DMS114 treated with DMSO at 0.1 percent for 48 hours (cell line): Measurements from ENCODE around the gene WFDC6.
"Not testable (repeated sequence)": the region's sequence is repeated elsewhere in the genome, so short reads cannot be mapped to it uniquely, and the experiment has no call there.

Experiments used
- DNase-seq: peaks from one replicate; lab custom pipeline; 2025; ENCODE audit not compliant: unreplicated experiment; lab: John Stamatoyannopoulos, UW

WFDC6 gene

DNA sequence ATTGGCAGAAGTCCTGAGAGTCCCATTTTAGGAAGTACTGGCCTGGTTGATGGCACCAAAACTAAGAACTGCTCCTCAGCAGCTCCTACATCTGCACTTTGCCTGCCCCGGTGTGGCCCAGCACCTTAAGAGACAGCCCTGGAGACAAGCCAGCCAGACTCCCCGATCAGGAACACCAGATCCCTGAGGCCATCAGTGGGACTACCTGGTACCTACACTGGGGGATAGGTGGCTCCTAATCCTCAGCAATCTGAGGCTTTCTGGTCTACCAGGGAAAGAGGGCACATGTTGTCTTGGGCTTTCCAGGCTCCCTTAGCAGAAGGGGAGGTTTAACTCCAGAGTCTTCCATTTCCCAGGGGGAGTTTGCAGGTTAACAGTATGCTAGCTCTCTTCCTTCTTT lies at the start of gene WFDC6:
WFDC6 (minus strand) TSS at position 101 of the 400 bp plus-strand sequence; CDS start at position 26, 75 bp downstream.
- DNase-seq: no peak

- no peak for DNase-seq
Observed at GRCh38 chr20:45588800-45589199, 49.5 kb upstream of the WFDC6 start.

GRCh38 chr20:45585986-45586385 lies 46.7 kb upstream of the WFDC6 start:
- DNase-seq: not testable (repeated sequence)

GRCh38 chr20:45584294-45584693 lies 45.0 kb upstream of the WFDC6 start:
- not testable (repeated sequence) for DNase-seq

DNA sequence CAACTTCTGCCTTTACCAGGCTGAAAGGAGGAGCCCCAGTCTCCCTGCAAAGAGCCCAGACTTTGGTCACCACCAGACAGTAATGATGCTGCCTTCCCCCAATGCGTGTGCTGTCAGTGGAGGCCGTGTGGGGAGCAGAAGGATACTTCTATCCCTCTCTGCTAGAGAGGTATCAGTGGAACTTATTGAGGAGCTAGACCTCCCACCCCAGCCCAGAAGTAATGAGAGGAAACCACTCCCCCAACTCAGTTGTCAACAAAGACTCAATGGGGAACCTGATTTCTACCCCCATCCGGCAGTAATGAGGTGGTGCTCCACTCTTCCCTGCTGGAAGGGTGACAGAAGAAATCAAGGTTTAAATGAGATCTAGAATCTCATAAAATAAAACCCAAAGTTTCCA lies 44.2 kb upstream of the WFDC6 start:
- DNase-seq: no peak

GRCh38 chr20:45581702-45582101 lies 42.4 kb upstream of the WFDC6 start:
- DNase-seq: no peak

- DNase-seq: no peak
Observed at GRCh38 chr20:45579184-45579583, 39.9 kb upstream of the WFDC6 start, which contains the start of gene WFDC8. WFDC8 (minus strand) TSS chr20:45579284; CDS start chr20:45579247, 37 bp downstream.

GRCh38 chr20:45578231-45578630 lies 38.9 kb upstream of the WFDC6 start:
- no peak for DNase-seq

DNA sequence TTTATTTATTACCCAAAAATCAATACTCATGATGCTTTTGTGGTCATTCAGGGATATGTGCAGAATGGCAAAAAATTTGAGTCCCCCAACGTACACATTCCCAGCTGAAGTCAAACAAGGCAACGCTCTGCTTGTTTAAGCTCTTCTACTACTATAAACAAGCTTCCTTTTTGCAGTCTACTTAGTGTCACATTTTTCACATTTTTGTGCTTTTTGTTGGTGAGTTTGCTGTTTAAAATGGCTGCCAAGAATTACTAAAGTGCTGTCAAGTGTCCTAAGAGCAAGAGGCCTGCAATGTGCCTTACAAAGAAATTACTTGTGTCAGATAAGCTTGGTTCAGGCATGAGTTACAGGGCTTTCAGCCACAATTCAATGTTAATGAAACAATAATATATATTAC lies 37.7 kb upstream of the WFDC6 start:
- DNase-seq: no peak

DNA sequence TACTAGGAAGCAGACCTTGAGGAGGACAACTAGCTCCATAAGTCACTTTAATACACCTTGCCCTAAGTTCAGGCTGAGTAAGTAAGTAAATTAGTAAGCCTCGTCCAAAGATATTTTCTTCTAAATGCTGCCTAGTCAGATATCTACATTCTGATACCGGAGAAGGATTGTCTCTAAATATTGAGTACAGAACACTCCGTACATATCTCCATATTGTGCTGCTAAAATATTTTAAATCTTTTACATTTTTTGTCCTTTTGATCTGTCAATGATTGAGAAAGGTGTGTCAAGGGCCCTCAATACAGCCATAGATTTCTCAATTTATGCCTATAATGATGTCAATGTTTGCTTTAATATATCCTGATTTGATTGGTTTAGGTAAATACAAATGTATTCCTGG lies 36.6 kb upstream of the WFDC6 start:
- no peak for DNase-seq

GRCh38 chr20:45569650-45570049 lies 30.4 kb upstream of the WFDC6 start:
- DNase-seq: not testable (repeated sequence)

GRCh38 chr20:45564760-45565276 lies 25.5 kb upstream of the WFDC6 start:
- DNase-seq: no peak

- DNase-seq: no peak
Observed at GRCh38 chr20:45555198-45555597, 15.9 kb upstream of the WFDC6 start.

DNA sequence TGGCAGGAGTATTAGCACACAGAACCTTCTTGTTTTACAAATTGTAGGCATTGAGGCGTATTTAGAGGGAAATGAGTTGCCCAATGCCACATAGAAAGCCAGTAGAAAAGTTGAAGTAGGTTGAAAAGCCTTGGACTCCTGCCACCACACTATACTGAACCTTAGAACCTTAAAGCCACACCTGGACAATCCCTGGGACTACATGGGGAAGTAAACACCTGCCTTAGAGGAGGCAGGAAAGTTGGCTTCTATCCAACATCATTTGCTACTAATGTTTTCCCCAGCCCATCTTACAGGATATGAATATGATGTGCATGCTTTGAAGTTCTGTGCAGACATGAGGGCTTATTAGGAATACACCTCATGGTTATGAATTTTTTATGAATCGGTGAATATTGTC lies 13.2 kb upstream of the WFDC6 start:
- DNase-seq: no peak

DNA sequence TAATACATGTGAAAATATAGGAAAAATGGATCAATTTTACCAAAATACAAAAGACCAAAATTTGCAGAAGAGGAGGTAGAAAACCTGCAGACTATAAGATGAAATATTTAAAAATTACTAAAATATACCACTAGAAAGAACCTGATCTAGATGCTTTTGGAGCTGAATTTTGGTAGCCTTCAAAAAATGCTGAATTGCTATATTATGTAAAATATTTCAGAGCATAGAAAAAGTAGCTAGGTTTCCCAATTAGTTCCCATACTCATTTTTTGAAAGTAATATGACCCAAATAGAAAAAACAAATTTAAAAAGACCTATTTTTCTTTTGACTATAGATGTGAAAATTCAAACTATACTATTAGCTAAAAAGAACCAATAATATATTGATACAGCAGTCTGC lies 11.5 kb upstream of the WFDC6 start:
- DNase-seq: no peak

- DNase-seq: no peak
Observed at GRCh38 chr20:45548410-45548809, 9.1 kb upstream of the WFDC6 start.

- no peak for DNase-seq
Observed at GRCh38 chr20:45547206-45547770, 8.0 kb upstream of the WFDC6 start, which contains the start of gene EPPIN. EPPIN (minus strand) TSS chr20:45547401; CDS start chr20:45547357, 44 bp downstream.

DNA sequence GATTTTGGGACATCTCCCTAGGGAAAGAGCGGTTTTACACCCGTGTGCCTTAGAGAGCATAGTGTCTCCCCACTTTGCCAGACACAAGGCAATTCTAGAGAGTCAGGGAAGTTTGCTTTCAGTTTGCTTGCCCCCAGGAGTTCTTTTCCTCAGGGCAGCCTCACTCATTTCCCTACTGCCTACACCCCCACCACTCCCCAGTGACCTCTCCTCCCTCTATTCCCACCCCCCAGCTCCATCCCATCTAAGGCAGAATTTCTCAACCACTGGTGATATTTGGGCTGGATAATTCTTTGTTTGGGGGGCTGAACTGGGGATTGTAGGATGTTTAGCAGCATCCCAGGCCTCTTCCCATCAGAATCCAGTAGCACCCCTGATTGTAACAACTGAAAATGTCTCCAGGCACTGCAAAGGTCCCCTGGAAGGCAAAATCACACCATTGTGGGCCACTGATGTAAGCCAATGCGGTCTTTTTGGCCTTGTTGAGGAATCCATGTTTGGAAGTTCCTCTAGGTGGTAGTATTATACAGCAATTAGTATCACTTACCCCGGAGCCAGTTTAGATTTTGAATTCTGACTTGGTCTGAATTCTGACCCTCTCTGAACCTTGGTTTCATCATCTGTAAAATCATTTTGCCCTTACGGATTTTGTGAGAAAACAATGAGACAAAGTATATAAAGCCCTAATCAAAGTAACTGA lies 6.6 kb upstream of the WFDC6 start:
- peak; percentile 18 for DNase-seq

GRCh38 chr20:45545351-45545750 lies 6.1 kb upstream of the WFDC6 start:
- no peak for DNase-seq

GRCh38 chr20:45538209-45538799 lies 978 bp downstream of the WFDC6 start:
- DNase-seq: no peak

GRCh38 chr20:45527294-45527693 lies 12.0 kb downstream of the WFDC6 start:
- DNase-seq: no peak

- DNase-seq: no peak
Observed at GRCh38 chr20:45523821-45524220, 15.5 kb downstream of the WFDC6 start.
